ENCODE results near the gene FRK. TPM values are rescaled to one million over a fixed set of nuclear protein-coding genes. Genes with fewer than 3 reads are reported as not detected.
"Not testable (repeated sequence)": the region's sequence is repeated elsewhere in the genome, so short reads cannot be mapped to it uniquely, and the experiment has no call there.

Gene FRK
- total RNA-seq, 1 donor from 2014 or later, result 7.4 TPM

- H3K27me3 ChIP-seq (ENCODE audit: low read depth), result no peaks in the 10 kb centered on the region
- TF ChIP-seq, protein P1, sequence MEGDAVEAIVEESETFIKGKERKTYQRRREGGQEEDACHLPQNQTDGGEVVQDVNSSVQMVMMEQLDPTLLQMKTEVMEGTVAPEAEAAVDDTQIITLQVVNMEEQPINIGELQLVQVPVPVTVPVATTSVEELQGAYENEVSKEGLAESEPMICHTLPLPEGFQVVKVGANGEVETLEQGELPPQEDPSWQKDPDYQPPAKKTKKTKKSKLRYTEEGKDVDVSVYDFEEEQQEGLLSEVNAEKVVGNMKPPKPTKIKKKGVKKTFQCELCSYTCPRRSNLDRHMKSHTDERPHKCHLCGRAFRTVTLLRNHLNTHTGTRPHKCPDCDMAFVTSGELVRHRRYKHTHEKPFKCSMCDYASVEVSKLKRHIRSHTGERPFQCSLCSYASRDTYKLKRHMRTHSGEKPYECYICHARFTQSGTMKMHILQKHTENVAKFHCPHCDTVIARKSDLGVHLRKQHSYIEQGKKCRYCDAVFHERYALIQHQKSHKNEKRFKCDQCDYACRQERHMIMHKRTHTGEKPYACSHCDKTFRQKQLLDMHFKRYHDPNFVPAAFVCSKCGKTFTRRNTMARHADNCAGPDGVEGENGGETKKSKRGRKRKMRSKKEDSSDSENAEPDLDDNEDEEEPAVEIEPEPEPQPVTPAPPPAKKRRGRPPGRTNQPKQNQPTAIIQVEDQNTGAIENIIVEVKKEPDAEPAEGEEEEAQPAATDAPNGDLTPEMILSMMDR (IDR thresholded peaks at IDR 0.05), result no peak
- no peak overlapping the region for H3K27ac ChIP-seq
- intact Hi-C loops (cut with DNase I), result no loop called here
- H3K4me3 ChIP-seq, result no peak overlapping the region
- no peaks in the 10 kb centered on the region for H3K36me3 ChIP-seq
- H3K9me3 ChIP-seq, result no peaks in the 10 kb centered on the region
- ATAC-seq (no peak), DNase-seq (no peak)
- H3K4me1 ChIP-seq, result no peaks in the 10 kb centered on the region
These were observed 128.2 kb downstream of the FRK start for GRCh38 chr6:115932481-115932880.

DNA sequence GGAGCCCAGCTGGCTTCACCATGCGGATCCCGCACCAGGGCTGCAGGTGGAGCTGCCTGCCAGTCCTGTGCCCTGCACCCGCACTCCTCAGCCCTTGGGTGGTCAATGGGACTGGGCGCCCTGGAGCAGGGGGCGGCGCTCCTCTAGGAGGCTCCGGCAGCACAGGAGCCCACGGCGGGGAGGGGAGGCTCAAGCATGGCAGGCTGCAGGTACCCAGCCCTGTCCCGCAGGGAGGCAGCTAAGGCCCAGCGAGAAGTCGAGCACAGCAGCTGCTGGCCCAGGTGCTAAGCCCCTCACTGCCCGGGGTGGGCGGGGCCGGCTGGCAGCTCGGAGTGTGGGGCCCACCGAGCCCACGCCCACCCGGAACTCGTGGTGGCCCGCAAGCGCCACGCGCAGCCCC is 132.7 kb downstream of the FRK start:
- not testable (repeated sequence) for ATAC-seq

GRCh38 chr6:115922971-115923370 is 137.7 kb downstream of the FRK start:
- no peak for DNase-seq

More for the DNA sequence above, 132.7 kb downstream of the FRK start:
- H3K9me3 ChIP-seq; H3K4me1 ChIP-seq; intact Hi-C loops (cut with DNase I); DNase-seq; H3K27me3 ChIP-seq (ENCODE audit: low read depth); H3K36me3 ChIP-seq; H3K27ac ChIP-seq; H3K4me3 ChIP-seq: not testable (repeated sequence)

GRCh38 chr6:115914098-115914497 is 146.6 kb downstream of the FRK start:
- TF ChIP-seq, protein P1 (IDR thresholded peaks at IDR 0.05), result no peak
- H3K9me3 ChIP-seq, result no peaks in the 10 kb centered on the region
- no peak overlapping the region for H3K27ac ChIP-seq
- intact Hi-C loops (cut with DNase I), result no loop called here
- DNase-seq (no peak), ATAC-seq (no peak)
- H3K36me3 ChIP-seq, result no peaks in the 10 kb centered on the region
- H3K27me3 ChIP-seq (ENCODE audit: low read depth), result no peaks in the 10 kb centered on the region
- H3K4me3 ChIP-seq, result no peak overlapping the region
- H3K4me1 ChIP-seq, result no peaks in the 10 kb centered on the region

More at GRCh38 chr6:115922971-115923370, 137.7 kb downstream of the FRK start:
- ATAC-seq, result no peak
- Histone ChIP-seq H3K36me3 (no peaks in the 10 kb centered on the region), H3K4me3 (no peak overlapping the region), H3K27me3 (ENCODE audit: low read depth) (no peaks in the 10 kb centered on the region), H3K4me1 (no peaks in the 10 kb centered on the region), H3K9me3 (no peaks in the 10 kb centered on the region), H3K27ac (no peak overlapping the region)
- TF ChIP-seq, protein P1 (IDR thresholded peaks at IDR 0.05), result no peak
- intact Hi-C loops (cut with DNase I), result no loop called here

GRCh38 chr6:115909923-115910546 is 150.7 kb downstream of the FRK start:
- no peaks in the 10 kb centered on the region for H3K4me1 ChIP-seq
- H3K36me3 ChIP-seq, result no peaks in the 10 kb centered on the region
- ATAC-seq, result no peak
- TF ChIP-seq, protein P1 (IDR thresholded peaks at IDR 0.05), result no peak
- H3K4me3 ChIP-seq, result no peak overlapping the region
- DNase-seq, result no peak
- H3K9me3 ChIP-seq, result no peaks in the 10 kb centered on the region
- intact Hi-C loops (cut with DNase I), result no loop called here
- H3K27ac ChIP-seq, result no peak overlapping the region
- no peaks in the 10 kb centered on the region for H3K27me3 ChIP-seq (ENCODE audit: low read depth)

DNA sequence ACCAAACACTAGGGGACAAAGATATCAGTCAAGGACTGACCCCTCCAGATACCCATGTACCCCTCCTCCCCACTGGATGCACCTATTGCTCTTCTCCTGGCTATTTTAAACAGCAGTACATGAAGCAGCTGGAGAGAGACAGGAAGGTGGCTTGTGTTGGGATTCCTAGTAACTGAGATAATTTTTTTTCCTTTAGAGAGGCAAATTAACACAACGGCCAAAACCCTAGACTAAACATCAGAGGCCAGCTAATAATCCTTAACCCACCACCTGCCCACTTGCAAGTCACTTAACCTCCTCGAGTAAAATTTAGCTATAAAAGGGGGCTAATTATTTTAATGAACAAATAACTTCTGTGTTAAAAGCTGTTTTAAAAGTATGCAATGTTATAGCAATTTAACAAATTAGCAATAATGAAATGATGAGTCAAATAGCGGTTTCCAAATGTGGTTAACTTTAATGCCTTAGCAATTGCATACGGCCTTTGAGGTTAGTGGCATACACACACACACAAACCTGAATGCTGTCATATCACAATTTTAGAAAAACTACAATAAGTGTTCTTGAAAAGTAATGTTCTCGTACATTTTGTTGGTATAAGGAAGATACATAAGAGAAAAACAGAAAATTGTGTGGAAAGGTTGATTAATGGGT is 151.7 kb downstream of the FRK start:
- no peak for ATAC-seq
- Histone ChIP-seq H3K27me3 (ENCODE audit: low read depth) (no peaks in the 10 kb centered on the region), H3K36me3 (no peaks in the 10 kb centered on the region), H3K27ac (no peak overlapping the region), H3K4me3 (no peak overlapping the region), H3K4me1 (no peaks in the 10 kb centered on the region), H3K9me3 (no peaks in the 10 kb centered on the region)
- TF ChIP-seq, protein P1 (IDR thresholded peaks at IDR 0.05), result no peak
- DNase-seq, result no peak
- intact Hi-C loops (cut with DNase I), result no loop called here
